Testis (tissue), 2 donors: ENCODE measurements around the gene PIWIL4.

Experiments used
- POLR2A ChIP-seq: fragments of 450-650 bp; IDR thresholded peaks from one replicate; pipeline ENCODE4 v1.6.1; 2017; ENCODE audit warnings: antibody characterized with exemption, mild to moderate bottlenecking, moderate library complexity
- TF ChIP-seq, protein P1 (sequence below), 3 experiments: fragments of 450-650 bp in 2 of 3; fragments of 200-600 bp in 1 of 3; sonication (generic) in 1 of 3; IDR thresholded peaks; one replicate each; pipeline ENCODE4 v1.5.1; 2016 to 2019; ENCODE audit warnings: antibody characterized with exemption in 3 of 3, mild to moderate bottlenecking in 2 of 3, moderate library complexity in 1 of 3

DNA sequence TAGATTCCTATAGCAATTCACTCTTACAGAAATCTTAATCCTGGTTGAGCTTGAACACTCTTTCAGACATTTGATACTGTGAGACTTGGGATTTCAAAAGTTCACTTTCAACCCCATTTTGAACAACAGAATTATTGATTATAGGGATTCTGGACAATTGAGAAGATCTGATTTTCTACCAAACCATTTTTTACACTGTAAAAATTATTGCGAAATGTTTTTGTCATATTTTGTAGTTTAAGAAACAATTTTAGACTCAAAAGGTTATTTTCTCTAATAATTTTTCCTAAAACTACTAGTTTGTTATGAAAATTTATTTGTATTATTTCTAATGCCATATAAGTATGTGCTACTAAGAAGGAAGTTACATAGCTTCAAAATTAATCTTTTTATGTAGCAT lies 36.4 kb downstream of the PIWIL4 start:
- TF ChIP-seq POLR2A: no peak
- TF ChIP-seq, protein P1, sequence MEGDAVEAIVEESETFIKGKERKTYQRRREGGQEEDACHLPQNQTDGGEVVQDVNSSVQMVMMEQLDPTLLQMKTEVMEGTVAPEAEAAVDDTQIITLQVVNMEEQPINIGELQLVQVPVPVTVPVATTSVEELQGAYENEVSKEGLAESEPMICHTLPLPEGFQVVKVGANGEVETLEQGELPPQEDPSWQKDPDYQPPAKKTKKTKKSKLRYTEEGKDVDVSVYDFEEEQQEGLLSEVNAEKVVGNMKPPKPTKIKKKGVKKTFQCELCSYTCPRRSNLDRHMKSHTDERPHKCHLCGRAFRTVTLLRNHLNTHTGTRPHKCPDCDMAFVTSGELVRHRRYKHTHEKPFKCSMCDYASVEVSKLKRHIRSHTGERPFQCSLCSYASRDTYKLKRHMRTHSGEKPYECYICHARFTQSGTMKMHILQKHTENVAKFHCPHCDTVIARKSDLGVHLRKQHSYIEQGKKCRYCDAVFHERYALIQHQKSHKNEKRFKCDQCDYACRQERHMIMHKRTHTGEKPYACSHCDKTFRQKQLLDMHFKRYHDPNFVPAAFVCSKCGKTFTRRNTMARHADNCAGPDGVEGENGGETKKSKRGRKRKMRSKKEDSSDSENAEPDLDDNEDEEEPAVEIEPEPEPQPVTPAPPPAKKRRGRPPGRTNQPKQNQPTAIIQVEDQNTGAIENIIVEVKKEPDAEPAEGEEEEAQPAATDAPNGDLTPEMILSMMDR (IDR thresholded peaks at IDR 0.05): no peak
